Heart right ventricle (tissue), 16 donors: Measurements from ENCODE around the gene IPO4. TPM values are rescaled to one million over a fixed set of nuclear protein-coding genes. Genes with fewer than 3 reads are reported as not detected.
A peak's percentile ranks its signal among the peaks of the same experiment; 100 is the strongest.

Experiments used
- ATAC-seq, 8 donors: fragments of 200-7000 bp; cut with Tn5 transposase; one replicate each; pipeline ENCODE4 v1.9.1; 2020; ENCODE audit warnings: mild to moderate bottlenecking in 8 of 8, moderate library complexity in 8 of 8, moderate number of reproducible peaks in 1 of 8
- DNase-seq, 2 donors: peaks; one replicate each; pipeline ENCODE4 v3.0.0-alpha.2; 2020
- H3K27ac ChIP-seq, 10 donors: fragments of 200-600 bp; sonication (generic) in 2 of 10; one replicate each; pipeline versions ENCODE4 v1.5.0 to v1.8.0; 2020 to 2022; ENCODE audit warnings: mild to moderate bottlenecking in 3 of 10
- H3K27me3 ChIP-seq, 7 donors: fragments of 200-600 bp; one replicate each; pipeline ENCODE4 v1.8.0; 2021 to 2022; ENCODE audit warnings: mild to moderate bottlenecking in 2 of 7
- H3K36me3 ChIP-seq, 9 donors: fragments of 200-600 bp; sonication (generic) in 1 of 9; one replicate each; pipeline versions ENCODE4 v1.5.0 to v1.8.0; 2020 to 2022; ENCODE audit warnings: mild to moderate bottlenecking in 2 of 9
- H3K4me1 ChIP-seq, 9 donors: fragments of 200-600 bp; sonication (generic) in 1 of 9; one replicate each; pipeline versions ENCODE4 v1.5.0 to v1.8.0; 2020 to 2022; ENCODE audit warnings: mild to moderate bottlenecking in 4 of 9
- H3K4me3 ChIP-seq, 10 donors: fragments of 200-600 bp; sonication (generic) in 2 of 10; one replicate each; pipeline versions ENCODE4 v1.5.0 to v1.8.0; 2020 to 2022; ENCODE audit warnings: mild to moderate bottlenecking in 7 of 10, moderate library complexity in 2 of 10
- H3K9me3 ChIP-seq, 11 donors: fragments of 200-600 bp in 10 of 11; sonication (generic) in 2 of 11; one replicate each; pipeline versions ENCODE4 v1.5.0 to v1.8.0; 2013 to 2022; ENCODE audit warnings: mild to moderate bottlenecking in 2 of 11, control low read depth in 1 of 11, moderate library complexity in 1 of 11
- WGBS, 2 donors: extraction: QIAGEN DNeasy Blood & Tissue Kit; methylation state at CpG; one replicate each; pipeline ENCODE4 v1.1.7; 2013; ENCODE audit warnings: inconsistent platforms in 1 of 2; 5-methylcytosine and 5-hydroxymethylcytosine counted together
- intact Hi-C, 10 donors: fragments of 100-400 bp; cut with DNase I; formaldehyde crosslinking; loops; one replicate each; pipeline versions ENCODE4 v1.11.1 to v1.14.2; 2022
- polyA plus RNA-seq, 2 donors: library from polyadenylated mRNA; stranded (reverse); fragments of 200-250 nt; gene quantifications; one replicate each; pipeline ENCODE4 v1.2.3, GENCODE V29; 2013
- total RNA-seq, 10 donors: library from RNA; stranded (reverse); fragmentation: NEBNext Ultra II Directional in 3 of 10; extraction: Animal tissue kit (Norgen Biotek cat#: 25700) in 3 of 10; gene quantifications; one replicate each; pipeline versions ENCODE4 v1.2.1 to v1.2.4, GENCODE V29; 2021 to 2023
- TF ChIP-seq, protein P1 (sequence below), 9 donors: fragments of 200-600 bp; sonication (generic) in 2 of 9; IDR thresholded peaks; one replicate each; pipeline versions ENCODE4 v1.5.0 to v1.8.0; 2021 to 2022; ENCODE audit warnings: antibody characterized with exemption in 9 of 9, mild to moderate bottlenecking in 5 of 9, moderate library complexity in 1 of 9
- donor health status: Arrhythmogenic right ventricular cardiomyopathy.
- donor health status: ischemic (EF 13 %, LVEDD 7.1; RV severe dilation, severe dysfunction).
- donor health status: healthy with polysubstance abuse.
- donor health status: DM: no; HTN: yes; CAD: no.
- donor health status: DM: no; HTN: no; CAD: no.
- donor health status: ischemic (EF 25% LVEDD 6.9; RV normal size, moderate dysfunction).
- donor health status: ischemic (EF 25% LVEDD 5.7; RV mildly dilated, moderate dysfunction).
- donor health status: healthy.
- donor health status: DM: yes; HTN: yes; CAD: no.
- donor health status: Ischemic cardiomyopathy.
- donor health status: ischemic (EF 35%, LVEDD 5.7; RV mildly dilated, moderate dysfunction).
- donor health status: nonischemic (EF 11% LVEDD 7.7; RV severe dilation, severe dysfunction).
- donor health status: DM: yes; HTN: yes; CAD: no.
- donor health status: PGD.
- donor health status: ischemic (EF 29% LVEDD 5.4; RV normal size, mild dysfunction).
- donor health status: nonischemic (EF 23%, LVEDD 6.1; RV moderate dilation, normal function).

IPO4 gene
- total and polyA plus RNA-seq, 12 donors: 4.4 to 23.8 (median 12.6) TPM

DNA sequence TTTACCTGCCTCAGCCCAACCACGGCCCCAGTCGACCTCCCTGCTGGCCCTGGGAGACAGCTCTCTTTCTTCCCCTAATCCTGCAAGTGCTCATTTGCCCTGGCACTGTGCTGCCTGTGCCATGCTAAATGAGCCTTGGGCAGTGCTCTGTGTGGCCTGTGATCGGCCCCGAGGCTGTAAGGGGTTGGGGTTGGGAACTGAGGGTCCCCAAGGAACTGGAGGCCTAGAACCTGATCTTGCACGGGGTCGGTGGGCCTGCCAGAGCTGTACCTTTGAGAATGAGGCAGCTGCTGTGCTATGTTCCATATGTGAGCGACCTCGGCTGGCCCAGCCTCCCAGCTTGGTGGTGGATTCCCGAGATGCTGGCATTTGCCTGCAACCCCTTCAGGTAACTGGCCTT, 38.6 kb downstream of the IPO4 start:
- intact Hi-C loops: no loop called here
- WGBS, 2 donors: 88 to 93% methylated on average over 9 of the region's 9 CpGs
- no peaks in the 10 kb centered on the region for H3K27me3 ChIP-seq
- no peak overlapping the region for H3K4me3 ChIP-seq
- DNase-seq (no peak), ATAC-seq (no peak)
- TF ChIP-seq, protein P1, sequence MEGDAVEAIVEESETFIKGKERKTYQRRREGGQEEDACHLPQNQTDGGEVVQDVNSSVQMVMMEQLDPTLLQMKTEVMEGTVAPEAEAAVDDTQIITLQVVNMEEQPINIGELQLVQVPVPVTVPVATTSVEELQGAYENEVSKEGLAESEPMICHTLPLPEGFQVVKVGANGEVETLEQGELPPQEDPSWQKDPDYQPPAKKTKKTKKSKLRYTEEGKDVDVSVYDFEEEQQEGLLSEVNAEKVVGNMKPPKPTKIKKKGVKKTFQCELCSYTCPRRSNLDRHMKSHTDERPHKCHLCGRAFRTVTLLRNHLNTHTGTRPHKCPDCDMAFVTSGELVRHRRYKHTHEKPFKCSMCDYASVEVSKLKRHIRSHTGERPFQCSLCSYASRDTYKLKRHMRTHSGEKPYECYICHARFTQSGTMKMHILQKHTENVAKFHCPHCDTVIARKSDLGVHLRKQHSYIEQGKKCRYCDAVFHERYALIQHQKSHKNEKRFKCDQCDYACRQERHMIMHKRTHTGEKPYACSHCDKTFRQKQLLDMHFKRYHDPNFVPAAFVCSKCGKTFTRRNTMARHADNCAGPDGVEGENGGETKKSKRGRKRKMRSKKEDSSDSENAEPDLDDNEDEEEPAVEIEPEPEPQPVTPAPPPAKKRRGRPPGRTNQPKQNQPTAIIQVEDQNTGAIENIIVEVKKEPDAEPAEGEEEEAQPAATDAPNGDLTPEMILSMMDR (IDR thresholded peaks at IDR 0.05): no peak
- no peak overlapping the region for H3K27ac ChIP-seq
- no peaks in the 10 kb centered on the region for H3K9me3 ChIP-seq
- H3K36me3 ChIP-seq: peaks cover 0 to 70% (median 55%) of the 10 kb centered on the region in 9 donors
- peaks cover 15 to 35% (median 27%) of the 10 kb centered on the region in 9 donors for H3K4me1 ChIP-seq

DNA sequence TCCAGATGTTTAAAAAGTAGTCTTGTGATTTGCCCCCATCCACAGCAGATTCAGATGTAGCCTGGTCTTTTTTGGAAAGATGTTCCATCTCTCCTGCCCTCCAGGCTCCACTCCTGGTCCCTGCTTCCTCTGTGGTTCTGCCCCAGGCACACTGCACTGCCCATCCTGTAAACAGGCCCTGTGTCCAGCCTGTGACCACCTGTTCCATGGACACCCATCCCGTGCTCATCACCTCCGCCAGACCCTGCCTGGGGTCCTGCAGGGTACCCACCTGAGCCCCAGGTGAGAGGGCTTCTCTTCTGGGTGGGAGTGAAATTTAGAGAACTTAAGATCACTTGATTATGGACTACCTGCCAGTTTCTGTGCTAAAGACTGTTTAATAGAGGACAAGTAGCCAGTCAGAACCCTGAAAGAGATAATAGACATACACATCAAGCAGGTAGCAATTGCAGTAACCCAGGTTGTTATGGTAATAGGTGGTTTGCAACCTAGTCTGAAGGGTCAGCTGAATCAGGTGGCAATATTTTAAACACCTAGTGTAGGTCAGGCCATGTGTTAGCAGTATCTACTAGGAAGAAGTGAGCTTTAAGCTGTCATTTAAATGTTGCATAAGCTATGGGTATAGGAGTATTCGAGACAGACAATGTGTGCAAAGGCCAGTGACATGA, 39.2 kb downstream of the IPO4 start:
- peak overlapping the region in 1 of 10 donors; percentile 75 for H3K4me3 ChIP-seq
- intact Hi-C loops: loop anchor here in 3 of 10 donors (5.0 to 10.0 kb wide), 2 partner anchors 37 to 845 kb away; partner anchors contain the start of genes DCAF11 (in 2 of the 3), NRL (in 2 of the 3), BCL2L2 (in 1 of the 3) and PPP1R3E (in 1 of the 3)

DNA sequence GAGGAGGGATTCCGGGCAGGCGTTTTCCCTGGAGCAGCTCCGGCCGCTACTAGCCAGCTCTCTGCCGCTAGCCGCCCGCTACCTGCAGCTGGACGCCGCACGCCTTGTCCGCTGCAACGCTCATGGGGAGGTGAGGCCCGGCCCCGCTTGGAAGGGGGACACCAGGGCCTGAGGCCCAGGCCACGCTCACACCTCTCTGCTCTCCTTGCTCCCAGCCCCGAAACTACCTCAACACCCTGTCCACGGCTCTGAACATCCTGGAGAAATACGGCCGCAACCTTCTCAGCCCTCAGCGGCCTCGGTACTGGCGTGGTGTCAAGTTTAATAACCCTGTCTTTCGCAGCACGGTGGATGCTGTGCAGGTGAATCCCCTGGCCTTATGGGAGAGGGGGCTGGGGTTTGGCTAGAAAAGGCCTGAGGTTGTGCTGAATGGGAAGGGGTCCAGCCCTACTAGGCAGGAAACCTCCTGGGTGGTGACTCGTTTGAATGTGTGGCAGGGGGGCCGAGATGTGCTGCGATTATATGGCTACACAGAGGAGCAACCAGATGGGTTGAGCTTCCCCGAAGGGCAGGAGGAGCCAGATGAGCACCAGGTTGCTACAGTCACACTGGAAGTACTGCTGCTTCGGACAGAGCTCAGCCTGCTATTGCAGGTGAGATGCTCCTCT, 40.7 kb downstream of the IPO4 start:
- Histone ChIP-seq H3K27ac (peak overlapping the region; percentile 64 to 97 (median 94)), H3K27me3 (no peaks in the 10 kb centered on the region), H3K36me3 (peaks cover 0 to 68% (median 41%) of the 10 kb centered on the region in 9 donors), H3K4me1 (peaks cover 15 to 51% (median 27%) of the 10 kb centered on the region in 9 donors), H3K4me3 (peak overlapping the region; percentile 75 to 96 (median 84)), H3K9me3 (no peaks in the 10 kb centered on the region)
- intact Hi-C loops: loop anchor here in 4 of 10 donors (2.0 to 10.0 kb wide), 4 partner anchors 13 to 843 kb away; partner anchors contain the start of genes DCAF11 (in 3 of the 4), NRL (in 3 of the 4), BCL2L2 (in 1 of the 4) and IRF9 (in 1 of the 4)
- ATAC-seq (peak in 1 of 8 donors; percentile 1), DNase-seq (no peak)
- TF ChIP-seq, protein P1 (IDR thresholded peaks at IDR 0.05): no peak
- 5% methylated on average over 29 of the region's 29 CpGs for WGBS, 2 donors

More for the DNA sequence above, 39.2 kb downstream of the IPO4 start:
- peaks cover 15 to 40% (median 27%) of the 10 kb centered on the region in 9 donors for H3K4me1 ChIP-seq
- 94 to 97% methylated on average over 3 of the region's 3 CpGs for WGBS, 2 donors
- ATAC-seq (no peak), DNase-seq (no peak)
- H3K27ac ChIP-seq: no peak overlapping the region
- TF ChIP-seq, protein P1 (IDR thresholded peaks at IDR 0.05): no peak
- H3K36me3 ChIP-seq: peaks cover 0 to 70% (median 48%) of the 10 kb centered on the region in 9 donors
- H3K27me3 ChIP-seq: no peaks in the 10 kb centered on the region
- H3K9me3 ChIP-seq: no peaks in the 10 kb centered on the region
